LNCaP clone FGC (cell line): ENCODE results near the gene ARF5.

Experiments
- DNase-seq: peaks from one replicate; pipeline ENCODE4 v3.0.0-alpha.2; 2011; ENCODE audit warnings: low read depth
- H3K4me3 ChIP-seq: 2 replicates; pipeline ENCODE4 v1.5.1; 2011; ENCODE audit warnings: mild to moderate bottlenecking, low read depth, low read length, control low read depth
- TF ChIP-seq, protein P1 (sequence below): IDR thresholded peaks from 2 replicates; pipeline ENCODE4 v1.5.1; 2012; ENCODE audit warnings: mild to moderate bottlenecking; ENCODE audit not compliant: control insufficient read depth, insufficient read depth; ENCODE audit errors: extremely low read depth

The ARF5 gene

DNA sequence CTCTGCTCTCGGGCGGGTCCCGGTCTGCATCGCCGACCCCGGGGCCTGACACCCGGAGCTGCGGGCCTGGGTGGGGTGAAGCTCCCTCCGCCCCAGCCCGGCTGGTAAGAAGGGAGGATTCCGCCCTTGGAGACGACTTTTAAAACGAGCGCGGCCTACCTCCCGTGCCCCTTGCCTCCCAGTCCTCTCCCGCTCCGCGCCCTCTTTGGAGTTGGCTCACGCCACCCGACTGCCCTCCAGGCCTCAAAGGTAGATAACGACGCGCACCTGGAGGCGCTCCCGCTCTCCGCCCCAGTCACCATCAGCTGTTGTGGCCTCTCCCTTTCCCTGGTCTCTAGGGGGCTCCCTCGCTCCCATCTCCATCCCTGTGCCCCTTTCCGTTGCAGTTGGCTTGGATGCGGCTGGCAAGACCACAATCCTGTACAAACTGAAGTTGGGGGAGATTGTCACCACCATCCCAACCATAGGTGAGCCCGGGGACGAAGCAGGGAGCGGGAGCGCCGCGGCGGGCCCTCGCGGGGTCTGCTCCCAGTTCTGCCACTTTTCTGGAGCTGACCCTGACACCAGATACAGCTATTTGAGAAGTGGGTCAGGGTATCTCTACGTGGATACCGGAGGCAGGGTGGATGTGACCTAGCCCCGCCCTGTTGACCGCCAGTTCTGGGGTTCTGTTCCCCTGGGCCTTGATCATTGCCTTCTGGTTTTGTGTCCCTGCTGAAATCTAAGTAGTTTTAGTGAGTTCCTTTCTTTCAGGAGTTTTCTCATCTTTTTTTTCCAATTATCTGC, 679 bp downstream of the ARF5 start:
- H3K4me3 ChIP-seq, result peak overlapping the region; percentile 96
- no peak for DNase-seq
- TF ChIP-seq, protein P1, sequence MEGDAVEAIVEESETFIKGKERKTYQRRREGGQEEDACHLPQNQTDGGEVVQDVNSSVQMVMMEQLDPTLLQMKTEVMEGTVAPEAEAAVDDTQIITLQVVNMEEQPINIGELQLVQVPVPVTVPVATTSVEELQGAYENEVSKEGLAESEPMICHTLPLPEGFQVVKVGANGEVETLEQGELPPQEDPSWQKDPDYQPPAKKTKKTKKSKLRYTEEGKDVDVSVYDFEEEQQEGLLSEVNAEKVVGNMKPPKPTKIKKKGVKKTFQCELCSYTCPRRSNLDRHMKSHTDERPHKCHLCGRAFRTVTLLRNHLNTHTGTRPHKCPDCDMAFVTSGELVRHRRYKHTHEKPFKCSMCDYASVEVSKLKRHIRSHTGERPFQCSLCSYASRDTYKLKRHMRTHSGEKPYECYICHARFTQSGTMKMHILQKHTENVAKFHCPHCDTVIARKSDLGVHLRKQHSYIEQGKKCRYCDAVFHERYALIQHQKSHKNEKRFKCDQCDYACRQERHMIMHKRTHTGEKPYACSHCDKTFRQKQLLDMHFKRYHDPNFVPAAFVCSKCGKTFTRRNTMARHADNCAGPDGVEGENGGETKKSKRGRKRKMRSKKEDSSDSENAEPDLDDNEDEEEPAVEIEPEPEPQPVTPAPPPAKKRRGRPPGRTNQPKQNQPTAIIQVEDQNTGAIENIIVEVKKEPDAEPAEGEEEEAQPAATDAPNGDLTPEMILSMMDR, result peak; percentile 80

- H3K4me3 ChIP-seq, result no peak overlapping the region
- TF ChIP-seq, protein P1, result no peak
- no peak for DNase-seq
These were observed 1.7 kb downstream of the ARF5 start for GRCh38 chr7:127589896-127590295.

DNA sequence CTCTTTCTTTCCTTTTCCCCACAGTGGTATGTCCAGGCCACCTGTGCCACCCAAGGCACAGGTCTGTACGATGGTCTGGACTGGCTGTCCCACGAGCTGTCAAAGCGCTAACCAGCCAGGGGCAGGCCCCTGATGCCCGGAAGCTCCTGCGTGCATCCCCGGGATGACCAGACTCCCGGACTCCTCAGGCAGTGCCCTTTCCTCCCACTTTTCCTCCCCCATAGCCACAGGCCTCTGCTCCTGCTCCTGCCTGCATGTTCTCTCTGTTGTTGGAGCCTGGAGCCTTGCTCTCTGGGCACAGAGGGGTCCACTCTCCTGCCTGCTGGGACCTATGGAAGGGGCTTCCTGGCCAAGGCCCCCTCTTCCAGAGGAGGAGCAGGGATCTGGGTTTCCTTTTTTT, 3.0 kb downstream of the ARF5 start:
- TF ChIP-seq, protein P1, result no peak
- DNase-seq, result no peak
- no peak overlapping the region for H3K4me3 ChIP-seq

DNA sequence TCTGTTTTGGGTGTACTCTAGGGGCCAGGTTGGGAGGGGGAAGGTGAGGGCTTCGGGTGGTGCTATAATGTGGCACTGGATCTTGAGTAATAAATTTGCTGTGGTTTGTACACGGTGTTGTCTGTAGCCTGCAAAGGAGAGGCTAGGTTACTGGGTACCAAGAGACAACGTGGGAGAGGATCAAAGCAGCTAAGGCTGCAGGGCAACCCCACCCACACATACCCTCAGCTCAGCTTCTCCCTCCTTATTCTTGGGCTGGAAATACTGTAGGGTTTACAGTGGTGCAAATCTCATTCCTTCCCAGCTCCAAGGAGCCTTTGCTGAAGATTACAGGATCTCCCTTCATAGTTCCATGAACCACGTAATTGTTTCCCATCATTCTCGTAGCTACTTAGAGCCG, 3.4 kb downstream of the ARF5 start:
- no peak for DNase-seq
- TF ChIP-seq, protein P1, result no peak
- no peak overlapping the region for H3K4me3 ChIP-seq

DNA sequence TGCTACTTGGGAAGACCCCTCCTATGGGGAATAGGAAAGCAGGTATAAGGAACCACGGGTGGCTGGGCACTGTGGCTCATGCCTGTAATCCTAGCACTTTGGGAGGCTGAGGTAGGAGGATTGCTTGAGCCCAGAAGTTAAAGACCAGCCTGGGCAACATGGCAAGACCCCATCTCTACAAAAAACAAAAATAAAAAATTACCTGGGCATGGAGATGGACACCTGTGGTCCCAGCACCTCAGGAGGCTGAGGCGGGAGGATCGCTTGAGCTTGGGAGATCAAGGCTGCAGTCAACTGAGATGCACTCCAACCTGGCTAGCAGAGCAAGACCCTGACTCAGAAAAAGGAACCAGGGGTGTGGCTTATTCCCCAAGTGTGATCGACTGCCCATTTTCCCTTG, 4.3 kb downstream of the ARF5 start:
- TF ChIP-seq, protein P1, result no peak
- no peak for DNase-seq
- no peak overlapping the region for H3K4me3 ChIP-seq

DNA sequence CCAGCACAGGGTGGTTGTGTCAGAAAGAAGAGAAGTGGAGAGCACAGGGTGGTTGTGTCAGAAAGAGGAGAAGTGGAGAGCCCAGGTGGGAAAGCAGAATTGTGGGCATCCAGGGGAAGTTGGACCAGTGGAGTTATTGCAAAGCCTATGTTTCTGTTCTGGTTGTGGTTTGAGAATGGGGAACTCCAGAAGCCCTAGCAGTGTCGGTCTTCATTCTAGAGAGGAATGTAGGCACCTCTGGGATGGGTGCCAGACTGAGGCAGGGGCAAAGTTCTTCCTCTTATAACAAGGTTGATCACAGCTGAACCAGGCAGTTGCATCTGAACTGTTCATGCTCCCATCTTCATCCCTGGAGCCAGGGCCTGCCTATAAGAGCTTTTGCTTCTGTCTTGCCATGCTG, 6.3 kb downstream of the ARF5 start:
- TF ChIP-seq, protein P1, result no peak
- DNase-seq, result no peak
- no peak overlapping the region for H3K4me3 ChIP-seq

GRCh38 chr7:127595737-127596136, 7.5 kb downstream of the ARF5 start:
- H3K4me3 ChIP-seq, result no peak overlapping the region
- TF ChIP-seq, protein P1, result no peak

More at GRCh38 chr7:127595737-127596136, 7.5 kb downstream of the ARF5 start:
- no peak for DNase-seq
